Measurements from ENCODE around the gene BRD7.

GRCh38 chr16:50393416-50393815, 24.6 kb upstream of the BRD7 start:
- TF ChIP-seq CTCF (IDR thresholded peaks at IDR 0.05) (no peak), POLR2A (IDR thresholded peaks at IDR 0.05) (no peak)

All from Peyer's patch (tissue), 4 donors.